Measurements from ENCODE around the gene MID1IP1.
A peak's percentile ranks its signal among the peaks of the same experiment; 100 is the strongest.

The MID1IP1 gene

GRCh38 chrX:38817004-38817703 lies 15.9 kb downstream of the MID1IP1 start:
- FAIRE-seq, result no peak

- FAIRE-seq, result no peak
Measured at GRCh38 chrX:38819163-38819562, 17.9 kb downstream of the MID1IP1 start.

GRCh38 chrX:38819709-38820108 lies 18.4 kb downstream of the MID1IP1 start:
- no peak for FAIRE-seq

GRCh38 chrX:38820751-38821150 lies 19.5 kb downstream of the MID1IP1 start:
- no peak for FAIRE-seq

GRCh38 chrX:38824176-38824575 lies 22.9 kb downstream of the MID1IP1 start:
- peak; percentile 36 for FAIRE-seq

- FAIRE-seq, result no peak
Measured at GRCh38 chrX:38831949-38832348, 30.7 kb downstream of the MID1IP1 start.

- FAIRE-seq, result no peak
Measured at GRCh38 chrX:38837389-38837788, 36.1 kb downstream of the MID1IP1 start.

- no peak for FAIRE-seq
Measured at GRCh38 chrX:38839277-38839676, 38.0 kb downstream of the MID1IP1 start.

- FAIRE-seq, result no peak
Measured at GRCh38 chrX:38839944-38840343, 38.7 kb downstream of the MID1IP1 start.

GRCh38 chrX:38841750-38842149 lies 40.5 kb downstream of the MID1IP1 start:
- no peak for FAIRE-seq

- FAIRE-seq, result no peak
Measured at GRCh38 chrX:38845426-38845825, 44.2 kb downstream of the MID1IP1 start.

- FAIRE-seq, result no peak
Measured at GRCh38 chrX:38847206-38847902, 46.1 kb downstream of the MID1IP1 start.

- no peak for FAIRE-seq
Measured at GRCh38 chrX:38847903-38848230, 46.6 kb downstream of the MID1IP1 start.

GRCh38 chrX:38848671-38849455 lies 47.6 kb downstream of the MID1IP1 start:
- FAIRE-seq, result peak; percentile 60

GRCh38 chrX:38850807-38851544 lies 49.7 kb downstream of the MID1IP1 start:
- peak; percentile 45 for FAIRE-seq

- FAIRE-seq, result no peak
Measured at GRCh38 chrX:38854305-38854704, 53.0 kb downstream of the MID1IP1 start.

All from colon (tissue), 2 donors.